Hepatocyte (in vitro differentiated cells): ENCODE results near the gene KAZALD1. TPM values are rescaled to one million over a fixed set of nuclear protein-coding genes. Genes with fewer than 3 reads are reported as not detected.

Source experiments
- DNase-seq: peaks from one replicate; pipeline ENCODE4 v3.0.0-alpha.2; 2016; ENCODE audit warnings: low spot score
- H2AFZ ChIP-seq: fragments of 200-600 bp; sonication (generic); 2 replicates; pipeline ENCODE4 v1.6.0; 2016; ENCODE audit warnings: antibody characterized with exemption, mild to moderate bottlenecking
- H3K27ac ChIP-seq: fragments of 200-600 bp; sonication (generic); 2 replicates; pipeline ENCODE4 v1.5.1; 2016; ENCODE audit warnings: mild to moderate bottlenecking
- H3K27me3 ChIP-seq: fragments of 200-600 bp; sonication (generic); 2 replicates; pipeline ENCODE4 v1.6.1; 2016
- H3K36me3 ChIP-seq: fragments of 200-600 bp; sonication (generic); replicated peaks from 2 replicates; pipeline ENCODE4 v1.5.1; 2016; ENCODE audit warnings: low read depth; ENCODE audit not compliant: insufficient read depth
- H3K4me1 ChIP-seq: fragments of 200-600 bp; sonication (generic); 2 replicates; pipeline ENCODE4 v1.5.1; 2016; ENCODE audit warnings: mild to moderate bottlenecking, moderate library complexity; ENCODE audit not compliant: insufficient read depth
- H3K4me2 ChIP-seq: fragments of 200-600 bp; sonication (generic); 2 replicates; pipeline ENCODE4 v1.6.0; 2016
- H3K4me3 ChIP-seq: fragments of 200-600 bp; sonication (generic); 2 replicates; pipeline ENCODE4 v1.5.1; 2016; ENCODE audit warnings: mild to moderate bottlenecking
- H3K79me2 ChIP-seq: fragments of 200-600 bp; sonication (generic); 2 replicates; pipeline ENCODE4 v1.6.0; 2017; ENCODE audit warnings: mild to moderate bottlenecking
- H3K9me2 ChIP-seq: fragments of 200-600 bp; sonication (generic); replicated peaks from 2 replicates; pipeline ENCODE4 v1.6.0; 2017; ENCODE audit warnings: mild to moderate bottlenecking; ENCODE audit not compliant: insufficient read depth
- H3K9me3 ChIP-seq: fragments of 200-600 bp; sonication (generic); 2 replicates; pipeline ENCODE4 v1.5.1; 2016; ENCODE audit warnings: low read depth, mild to moderate bottlenecking
- H4K20me1 ChIP-seq: fragments of 200-600 bp; sonication (generic); 2 replicates; pipeline ENCODE4 v1.6.0; 2016; ENCODE audit warnings: mild to moderate bottlenecking; ENCODE audit not compliant: insufficient read depth, poor library complexity, severe bottlenecking
- CTCF ChIP-seq: fragments of 200-600 bp; sonication (generic); IDR thresholded peaks from 2 replicates; pipeline ENCODE4 v1.5.1; 2016; ENCODE audit warnings: antibody characterized with exemption, mild to moderate bottlenecking; ENCODE audit not compliant: poor library complexity
- EZH2 ChIP-seq: fragments of 200-600 bp; sonication (generic); IDR thresholded peaks from 2 replicates; pipeline ENCODE4 v1.6.1; 2016; ENCODE audit warnings: antibody characterized with exemption, mild to moderate bottlenecking, borderline replicate concordance
- EZH2phosphoT487 ChIP-seq: fragments of 200-600 bp; sonication (generic); IDR thresholded peaks from one replicate; pipeline ENCODE4 v1.6.1; 2018; ENCODE audit warnings: antibody characterized with exemption, mild to moderate bottlenecking, low read depth, moderate library complexity; ENCODE audit not compliant: unreplicated experiment, severe bottlenecking
- WGBS: methylation state at CpG from one replicate; pipeline ENCODE4 v1.1.6; 2016; ENCODE audit warnings: low lambda C conversion rate; ENCODE audit errors: missing lambda C conversion rate; 5-methylcytosine and 5-hydroxymethylcytosine counted together
- polyA plus RNA-seq: library from polyadenylated mRNA; unstranded; fragments of >200 nt; fragmentation: Nextera tagmentation; extraction: Ambion mirVana; gene quantifications from 2 replicates; pipeline ENCODE4 v1.2.1, GENCODE V29; 2016
- total RNA-seq: library from RNA; depleted of rRNA; stranded (reverse); fragments of >200 nt; gene quantifications from 2 replicates; pipeline ENCODE4 v1.2.3, GENCODE V29; 2014

KAZALD1 gene
- total and polyA plus RNA-seq, 2 experiments from 2014 or later, result 18.2 to 31.9 TPM

GRCh38 chr10:101021692-101022251 is 40.0 kb upstream of the KAZALD1 start:
- no peak overlapping the region for H2AFZ ChIP-seq
- H4K20me1 ChIP-seq, result no peaks in the 10 kb centered on the region
- no peak for TF ChIP-seq CTCF
- TF ChIP-seq EZH2phosphoT487, result no peak
- no peak for TF ChIP-seq EZH2
- DNase-seq, result no peak
- H3K4me1 ChIP-seq, result peaks cover 14% of the 10 kb centered on the region
- H3K27me3 ChIP-seq, result peaks cover 4% of the 10 kb centered on the region
- H3K9me2 ChIP-seq, result no peaks in the 10 kb centered on the region
- WGBS, result 93% methylated on average over 10 of the region's 11 CpGs
- H3K4me3 ChIP-seq, result no peak overlapping the region
- H3K4me2 ChIP-seq, result no peak overlapping the region
- H3K27ac ChIP-seq, result no peak overlapping the region
- H3K36me3 ChIP-seq, result no peaks in the 10 kb centered on the region
- H3K79me2 ChIP-seq, result no peaks in the 10 kb centered on the region
- no peaks in the 10 kb centered on the region for H3K9me3 ChIP-seq

DNA sequence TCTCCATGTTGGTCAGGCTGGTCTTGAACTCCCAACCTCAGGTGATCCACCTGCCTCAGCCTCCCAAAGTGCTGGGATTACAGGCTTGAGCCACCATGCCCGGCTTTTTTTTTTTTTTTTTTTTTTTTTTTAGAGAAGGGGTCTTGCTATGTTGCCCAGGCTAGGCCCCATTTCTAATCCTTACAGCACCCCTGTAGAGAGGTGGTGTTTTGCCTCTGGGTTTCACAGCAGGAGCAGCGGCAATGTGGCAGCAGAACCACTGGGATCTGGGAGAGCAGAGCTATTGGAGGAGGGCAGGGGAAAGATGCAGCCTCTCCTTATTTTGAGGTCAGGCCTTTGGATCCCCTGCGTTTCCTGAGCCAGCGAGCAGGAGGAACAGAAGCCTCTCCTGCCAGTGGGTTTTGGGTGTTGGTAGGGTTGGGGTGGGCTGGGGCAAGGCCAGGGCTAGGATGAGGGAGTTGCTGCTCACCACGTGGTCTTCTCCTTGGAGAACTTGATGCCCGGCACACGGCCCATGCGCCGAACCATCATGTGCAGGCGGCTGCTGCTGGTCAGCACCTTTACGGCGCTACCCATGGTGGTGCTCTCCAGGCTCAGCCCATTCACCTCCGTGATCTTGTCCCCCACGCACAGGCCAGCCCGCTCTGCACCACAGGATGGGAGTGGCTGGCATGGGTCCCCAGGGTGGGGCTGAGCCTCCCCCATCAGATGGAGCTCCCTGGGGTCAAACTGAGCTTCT is 38.7 kb upstream of the KAZALD1 start:
- WGBS, result 88% methylated on average over 11 of the region's 15 CpGs
- Histone ChIP-seq H3K4me1 (peaks cover 20% of the 10 kb centered on the region), H2AFZ (no peak overlapping the region), H3K36me3 (no peaks in the 10 kb centered on the region), H3K79me2 (no peaks in the 10 kb centered on the region), H3K4me2 (no peak overlapping the region), H4K20me1 (no peaks in the 10 kb centered on the region), H3K9me3 (no peaks in the 10 kb centered on the region), H3K4me3 (no peak overlapping the region), H3K27me3 (no peaks in the 10 kb centered on the region), H3K27ac (no peak overlapping the region), H3K9me2 (no peaks in the 10 kb centered on the region)
- no peak for DNase-seq
- TF ChIP-seq CTCF (no peak), EZH2phosphoT487 (no peak), EZH2 (no peak)

- H4K20me1 ChIP-seq, result no peaks in the 10 kb centered on the region
- H3K4me3 ChIP-seq, result no peak overlapping the region
- peaks cover 22% of the 10 kb centered on the region for H3K4me1 ChIP-seq
- WGBS, result 54% methylated on average over 10 of the region's 10 CpGs
- no peaks in the 10 kb centered on the region for H3K9me2 ChIP-seq
- no peaks in the 10 kb centered on the region for H3K36me3 ChIP-seq
- H3K27me3 ChIP-seq, result no peaks in the 10 kb centered on the region
- no peak for DNase-seq
- H3K9me3 ChIP-seq, result no peaks in the 10 kb centered on the region
- no peak overlapping the region for H2AFZ ChIP-seq
- H3K27ac ChIP-seq, result peak overlapping the region; percentile 21
- peak overlapping the region; percentile 58 for H3K4me2 ChIP-seq
- H3K79me2 ChIP-seq, result no peaks in the 10 kb centered on the region
- TF ChIP-seq EZH2phosphoT487 (no peak), CTCF (no peak), EZH2 (no peak)
Observed at GRCh38 chr10:101027106-101027720, 34.6 kb upstream of the KAZALD1 start.
